K562 (cell line): ENCODE results near the gene KIF25. TPM values are rescaled to one million over a fixed set of nuclear protein-coding genes. Genes with fewer than 3 reads are reported as not detected.

Experiments used
- ATAC-seq: fragments of 200-7000 bp; cut with Tn5 transposase; 3 replicates; pipeline ENCODE4 v1.9.1; 2020; ENCODE audit warnings: moderate library complexity
- BruUV-seq: library from RNA; stranded (reverse); fragments of 400-500 nt; replicated peaks from 2 replicates; lab custom pipeline; 2021; lab: Mats Ljungman, UMichigan
- CTCF ChIA-PET: fragments of 300-600 bp; formaldehyde crosslinking; extraction: SDS; loops from one replicate; lab custom pipeline; 2021; ENCODE audit warnings: low intra/inter-chr PET ratio; lab: Yijun Ruan, JAX
- POLR2A ChIA-PET: fragments of 300-600, 350-650 bp; sonication (Branson Sonifier 250); formaldehyde crosslinking; extraction: SDS; loops from one replicate; lab custom pipeline; 2021; ENCODE audit warnings: antibody characterized with exemption, inconsistent platforms; lab: Yijun Ruan, JAX
- DNase-seq, 4 experiments: peaks; one replicate each; pipeline versions ENCODE4 v3.0.0 to v3.0.0-alpha.2; 2011 to 2018; ENCODE audit warnings: low spot score in 3 of 4, mixed read lengths in 3 of 4; ENCODE audit errors: extremely low read depth in 1 of 4
- FAIRE-seq: peaks from 2 replicates; lab custom pipeline; 2011; peaks lifted over from hg19 to GRCh38; lab: Jason Lieb, UNC
- H2AFZ ChIP-seq: 2 replicates; pipeline ENCODE4 v1.6.0; 2011; ENCODE audit warnings: low read depth, low read length, control low read depth, inconsistent platforms
- H3K27ac ChIP-seq: fragments of 200-600 bp; 3 replicates; pipeline ENCODE4 v1.8.0; 2011; ENCODE audit warnings: low read depth, mild to moderate bottlenecking, control low read depth, inconsistent platforms, low read length, moderate library complexity, mixed read lengths; ENCODE audit errors: extremely low read depth
- H3K27me3 ChIP-seq, 2 experiments: fragments of 300-600 bp in 1 of 2; 2 replicates in 1 of 2; 3 replicates in 1 of 2; pipeline versions ENCODE4 v1.6.0 to v1.8.0; 2011; ENCODE audit warnings: inconsistent platforms in 2 of 2, low read length in 2 of 2, mild to moderate bottlenecking in 1 of 2, mixed read lengths in 1 of 2, moderate library complexity in 1 of 2; ENCODE audit not compliant: control insufficient read depth in 2 of 2, insufficient read depth in 2 of 2
- H3K36me3 ChIP-seq: fragments of 300-600 bp; 3 replicates; pipeline ENCODE4 v1.8.0; 2011; ENCODE audit warnings: mild to moderate bottlenecking, low read length, inconsistent platforms; ENCODE audit not compliant: control insufficient read depth, insufficient read depth
- H3K4me1 ChIP-seq, 2 experiments: fragments of 200-600 bp in 1 of 2; replicated peaks in 1 of 2; 2 replicates in 1 of 2; 3 replicates in 1 of 2; pipeline versions ENCODE4 v1.5.1 to v1.8.0; 2011; ENCODE audit warnings: inconsistent platforms in 2 of 2, low read length in 2 of 2, mild to moderate bottlenecking in 1 of 2, mixed read lengths in 1 of 2, moderate library complexity in 1 of 2; ENCODE audit not compliant: control insufficient read depth in 2 of 2, insufficient read depth in 2 of 2
- H3K4me2 ChIP-seq: 2 replicates; pipeline ENCODE4 v1.6.1; 2011; ENCODE audit warnings: low read length, control low read depth, inconsistent platforms, mixed read lengths; ENCODE audit not compliant: insufficient read depth
- H3K4me3 ChIP-seq: fragments of 200-600 bp; sonication (generic), shearing (Covaris generic); 2 replicates; pipeline ENCODE4 v1.5.1; 2016; ENCODE audit warnings: control low read depth, inconsistent platforms
- H3K79me2 ChIP-seq: fragments of 200-600 bp; 3 replicates; pipeline ENCODE4 v1.8.0; 2011; ENCODE audit warnings: low read length, inconsistent platforms; ENCODE audit not compliant: control insufficient read depth, insufficient read depth
- H3K9ac ChIP-seq, 2 experiments: 2 replicates each; pipeline versions ENCODE4 v1.6.0 to v1.6.1; 2011; ENCODE audit warnings: low read depth in 2 of 2, low read length in 2 of 2, control low read depth in 1 of 2, inconsistent platforms in 1 of 2, mild to moderate bottlenecking in 1 of 2, mixed read lengths in 1 of 2; ENCODE audit not compliant: insufficient read depth in 1 of 2
- H3K9me1 ChIP-seq: one replicate; pipeline ENCODE4 v1.6.0; 2011; ENCODE audit warnings: inconsistent platforms, mild to moderate bottlenecking, low read length, moderate library complexity; ENCODE audit not compliant: control insufficient read depth, insufficient read depth
- H3K9me3 ChIP-seq: replicated peaks from 2 replicates; pipeline ENCODE4 v1.5.1; 2011; ENCODE audit warnings: low read depth, low read length, inconsistent platforms; ENCODE audit not compliant: control insufficient read depth, insufficient read depth
- H4K20me1 ChIP-seq: replicated peaks from 2 replicates; pipeline ENCODE4 v1.6.1; 2011; ENCODE audit warnings: low read length, inconsistent platforms, mixed read lengths; ENCODE audit not compliant: control insufficient read depth, insufficient read depth
- CCAR2 ChIP-seq: fragments of 200-400 bp; formaldehyde crosslinking; IDR thresholded peaks from 2 replicates; pipeline ENCODE4 v1.6.1; 2017; ENCODE audit warnings: mild to moderate bottlenecking, low read depth, low read length
- HDGF ChIP-seq: fragments of 450-650 bp; IDR thresholded peaks from 2 replicates; pipeline ENCODE4 v1.6.1; 2016
- ZFP36 ChIP-seq: fragments of 150-350 bp; IDR thresholded peaks from 2 replicates; pipeline ENCODE4 v1.6.1; 2018; ENCODE audit warnings: low read length, low read depth; ENCODE audit not compliant: partially characterized antibody
- ZNF707 ChIP-seq: fragments of 250-450 bp; sonication (Bioruptor Pico); conservative IDR thresholded peaks from 2 replicates; pipeline ENCODE4 v1.8.0; 2022; ENCODE audit warnings: inconsistent platforms, mild to moderate bottlenecking, moderate library complexity
- WGBS: fragments of 100-300 bp; shearing (Covaris generic); methylation state at CpG from one replicate; pipeline ENCODE4 v1.1.6; 2016; ENCODE audit warnings: low coverage, mixed read lengths; ENCODE audit not compliant: insufficient coverage; ENCODE audit errors: missing lambda C conversion rate; 5-methylcytosine and 5-hydroxymethylcytosine counted together
- in situ Hi-C: fragments of 300-500 bp; cut with MboI; formaldehyde crosslinking; loops from 4 replicates; pipeline ENCODE4 v1.15.0; 2018; ENCODE audit warnings: inconsistent platforms, mixed read lengths
- intact Hi-C: fragments of 100-400 bp; cut with micrococcal nuclease; formaldehyde crosslinking; loops from 2 replicates; pipeline ENCODE4 v1.14.2; 2022
- polyA plus RNA-seq, 8 experiments: library from polyadenylated mRNA; depleted of rRNA in 4 of 8; stranded (reverse) in 5 of 8; unstranded in 3 of 8; fragments of >200 nt; fragmentation: Nextera tagmentation in 2 of 8; fragmentation: Illumina TruSeq in 1 of 8; extraction: Ambion mirVana in 2 of 8; extraction: Trizol in 1 of 8; gene quantifications; 2 replicates each; pipeline versions ENCODE4 v1.2.1 to v1.2.3, GENCODE V29; 2011 to 2014; ENCODE audit warnings: inconsistent platforms in 1 of 8, missing spikeins in 1 of 8
- total RNA-seq, 7 experiments: library from RNA; depleted of rRNA in 6 of 7; stranded (reverse); fragments of >200 nt in 6 of 7; fragmentation: Illumina TruSeq in 2 of 7; extraction: Trizol in 2 of 7; gene quantifications; 2 replicates each; pipeline versions ENCODE4 v1.2.1 to v1.2.3, GENCODE V29; 2011 to 2021; ENCODE audit warnings: low replicate concordance in 1 of 7

The KIF25 gene
- total and polyA plus RNA-seq, 9 of the 15 experiments (the other 6 are each of a cell fraction or from before 2014, with no cell fraction given), result 0.04 to 0.49 (median 0.23) TPM; not detected in 5

- Histone ChIP-seq H3K79me2 (no peaks in the 10 kb centered on the region), H4K20me1 (peaks cover 30% of the 10 kb centered on the region), H3K9ac (no peak overlapping the region), H3K4me1 (peaks cover 0 to 11% of the 10 kb centered on the region in 2 experiments; a peak in 2 of 5 replicates)
- POLR2A ChIA-PET, result interaction anchor here (0.6 to 0.7 kb wide), 2 partner anchors 15 to 663 kb away, joined by 3 read pairs; no protein-coding TSS in a partner anchor
- intact Hi-C loops, result no loop called here
- no peak for TF ChIP-seq ZFP36
- no peak for TF ChIP-seq ZNF707
- no peak for TF ChIP-seq HDGF
- TF ChIP-seq, all 486 proteins: peak for 0
- FAIRE-seq, result no peak
- no peak for ATAC-seq
- H2AFZ ChIP-seq, result no peak overlapping the region
- H3K4me2 ChIP-seq, result no peak overlapping the region
- BruUV-seq, result no TSS peak
- 6% methylated on average over 17 of the region's 17 CpGs for WGBS
- no peak overlapping the region for H3K4me3 ChIP-seq
- no peaks in the 10 kb centered on the region for H3K36me3 ChIP-seq
- DNase-seq, result no peak
- peaks cover 5% of the 10 kb centered on the region for H3K9me1 ChIP-seq
- H3K27ac ChIP-seq, result no peak overlapping the region
- H3K27me3 ChIP-seq, result peaks cover 67 to 94% of the 10 kb centered on the region in 2 experiments
- H3K9me3 ChIP-seq, result no peaks in the 10 kb centered on the region
- CTCF ChIA-PET, result no interaction called here
- in situ Hi-C loops, result no loop called here
Observed at GRCh38 chr6:168090706-168091105, 93.2 kb downstream of the KIF25 start.

GRCh38 chr6:168091381-168092264 is 94.2 kb downstream of the KIF25 start:
- H3K36me3 ChIP-seq, result no peaks in the 10 kb centered on the region
- 10% methylated on average over 27 of the region's 28 CpGs for WGBS
- no peak overlapping the region for H3K4me3 ChIP-seq
- TF ChIP-seq CCAR2, result no peak
- peaks cover 73 to 94% of the 10 kb centered on the region in 2 experiments for H3K27me3 ChIP-seq
- H3K9me3 ChIP-seq, result no peaks in the 10 kb centered on the region
- ChIA-PET CTCF (no interaction called here), POLR2A (no interaction called here)
- no peak overlapping the region for H3K27ac ChIP-seq
- in situ Hi-C loops (no loop called here), intact Hi-C loops (no loop called here)
- H3K79me2 ChIP-seq, result no peaks in the 10 kb centered on the region
- no peaks in the 10 kb centered on the region for H3K9me1 ChIP-seq
- ATAC-seq (peak; percentile 27; the same call in 2 of the 3 replicates), FAIRE-seq (no peak), DNase-seq (no peak)
- H2AFZ ChIP-seq, result no peak overlapping the region
- peaks cover 31% of the 10 kb centered on the region for H4K20me1 ChIP-seq
- H3K4me1 ChIP-seq, result peaks cover 0 to 15% of the 10 kb centered on the region in 2 experiments; a peak in 2 of 5 replicates
- H3K9ac ChIP-seq, result no peak overlapping the region; a peak in 1 of 4 replicates
- BruUV-seq, result no TSS peak
- H3K4me2 ChIP-seq, result no peak overlapping the region
